Heart right ventricle (tissue), 16 donors: ENCODE measurements around the gene NUP210. TPM values are rescaled to one million over a fixed set of nuclear protein-coding genes. Genes with fewer than 3 reads are reported as not detected.

Experiments used
- ATAC-seq, 8 donors: fragments of 200-7000 bp; cut with Tn5 transposase; one replicate each; pipeline ENCODE4 v1.9.1; 2020; ENCODE audit warnings: mild to moderate bottlenecking in 8 of 8, moderate library complexity in 8 of 8, moderate number of reproducible peaks in 1 of 8
- DNase-seq, 2 donors: peaks; one replicate each; pipeline ENCODE4 v3.0.0-alpha.2; 2020
- H3K27ac ChIP-seq, 10 donors: fragments of 200-600 bp; sonication (generic) in 2 of 10; one replicate each; pipeline versions ENCODE4 v1.5.0 to v1.8.0; 2020 to 2022; ENCODE audit warnings: mild to moderate bottlenecking in 3 of 10
- H3K27me3 ChIP-seq, 7 donors: fragments of 200-600 bp; one replicate each; pipeline ENCODE4 v1.8.0; 2021 to 2022; ENCODE audit warnings: mild to moderate bottlenecking in 2 of 7
- H3K36me3 ChIP-seq, 9 donors: fragments of 200-600 bp; sonication (generic) in 1 of 9; one replicate each; pipeline versions ENCODE4 v1.5.0 to v1.8.0; 2020 to 2022; ENCODE audit warnings: mild to moderate bottlenecking in 2 of 9
- H3K4me1 ChIP-seq, 9 donors: fragments of 200-600 bp; sonication (generic) in 1 of 9; one replicate each; pipeline versions ENCODE4 v1.5.0 to v1.8.0; 2020 to 2022; ENCODE audit warnings: mild to moderate bottlenecking in 4 of 9
- H3K4me3 ChIP-seq, 10 donors: fragments of 200-600 bp; sonication (generic) in 2 of 10; one replicate each; pipeline versions ENCODE4 v1.5.0 to v1.8.0; 2020 to 2022; ENCODE audit warnings: mild to moderate bottlenecking in 7 of 10, moderate library complexity in 2 of 10
- H3K9me3 ChIP-seq, 11 donors: fragments of 200-600 bp in 10 of 11; sonication (generic) in 2 of 11; one replicate each; pipeline versions ENCODE4 v1.5.0 to v1.8.0; 2013 to 2022; ENCODE audit warnings: mild to moderate bottlenecking in 2 of 11, control low read depth in 1 of 11, moderate library complexity in 1 of 11
- WGBS, 2 donors: extraction: QIAGEN DNeasy Blood & Tissue Kit; methylation state at CpG; one replicate each; pipeline ENCODE4 v1.1.7; 2013; ENCODE audit warnings: inconsistent platforms in 1 of 2; 5-methylcytosine and 5-hydroxymethylcytosine counted together
- intact Hi-C, 10 donors: fragments of 100-400 bp; cut with DNase I; formaldehyde crosslinking; loops; one replicate each; pipeline versions ENCODE4 v1.11.1 to v1.14.2; 2022
- polyA plus RNA-seq, 2 donors: library from polyadenylated mRNA; stranded (reverse); fragments of 200-250 nt; gene quantifications; one replicate each; pipeline ENCODE4 v1.2.3, GENCODE V29; 2013
- total RNA-seq, 10 donors: library from RNA; stranded (reverse); fragmentation: NEBNext Ultra II Directional in 3 of 10; extraction: Animal tissue kit (Norgen Biotek cat#: 25700) in 3 of 10; gene quantifications; one replicate each; pipeline versions ENCODE4 v1.2.1 to v1.2.4, GENCODE V29; 2021 to 2023
- TF ChIP-seq, protein P1 (sequence below), 9 donors: fragments of 200-600 bp; sonication (generic) in 2 of 9; IDR thresholded peaks; one replicate each; pipeline versions ENCODE4 v1.5.0 to v1.8.0; 2021 to 2022; ENCODE audit warnings: antibody characterized with exemption in 9 of 9, mild to moderate bottlenecking in 5 of 9, moderate library complexity in 1 of 9
- donor health status: Arrhythmogenic right ventricular cardiomyopathy.
- donor health status: ischemic (EF 13 %, LVEDD 7.1; RV severe dilation, severe dysfunction).
- donor health status: healthy with polysubstance abuse.
- donor health status: DM: no; HTN: yes; CAD: no.
- donor health status: DM: no; HTN: no; CAD: no.
- donor health status: ischemic (EF 25% LVEDD 6.9; RV normal size, moderate dysfunction).
- donor health status: ischemic (EF 25% LVEDD 5.7; RV mildly dilated, moderate dysfunction).
- donor health status: healthy.
- donor health status: DM: yes; HTN: yes; CAD: no.
- donor health status: Ischemic cardiomyopathy.
- donor health status: ischemic (EF 35%, LVEDD 5.7; RV mildly dilated, moderate dysfunction).
- donor health status: nonischemic (EF 11% LVEDD 7.7; RV severe dilation, severe dysfunction).
- donor health status: DM: yes; HTN: yes; CAD: no.
- donor health status: PGD.
- donor health status: ischemic (EF 29% LVEDD 5.4; RV normal size, mild dysfunction).
- donor health status: nonischemic (EF 23%, LVEDD 6.1; RV moderate dilation, normal function).

The NUP210 gene
- total and polyA plus RNA-seq, 12 donors = 0.84 to 7.2 (median 2.5) TPM

DNA sequence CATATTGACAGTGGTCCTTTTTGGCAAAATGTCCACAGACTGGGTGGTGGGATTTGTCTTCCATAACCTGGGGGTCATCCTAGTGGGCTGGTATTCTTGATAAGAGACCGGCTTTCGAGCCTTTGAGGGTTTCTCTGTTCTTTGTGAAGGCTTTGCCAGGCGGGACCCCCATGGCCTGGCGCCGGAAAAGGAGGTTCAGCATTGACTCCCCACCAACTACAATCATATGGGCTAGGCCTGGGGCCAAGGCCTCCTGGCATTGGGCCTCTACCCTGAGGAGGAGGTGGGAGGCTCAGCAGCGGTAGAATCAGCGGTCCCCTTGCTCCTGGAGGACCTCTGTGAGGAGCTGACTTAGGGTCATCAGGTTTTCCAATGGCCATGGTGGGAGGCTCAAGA is 40.2 kb upstream of the NUP210 start:
- 92 to 96% methylated on average over 7 of the region's 7 CpGs for WGBS, 2 donors
- Histone ChIP-seq H3K4me1 (peaks cover 0 to 17% (median 0%) of the 10 kb centered on the region in 9 donors), H3K27me3 (peaks cover 0 to 9% (median 0%) of the 10 kb centered on the region in 7 donors), H3K27ac (no peak overlapping the region), H3K4me3 (no peak overlapping the region), H3K36me3 (no peaks in the 10 kb centered on the region), H3K9me3 (no peaks in the 10 kb centered on the region)
- ATAC-seq (no peak), DNase-seq (no peak)
- TF ChIP-seq, protein P1, sequence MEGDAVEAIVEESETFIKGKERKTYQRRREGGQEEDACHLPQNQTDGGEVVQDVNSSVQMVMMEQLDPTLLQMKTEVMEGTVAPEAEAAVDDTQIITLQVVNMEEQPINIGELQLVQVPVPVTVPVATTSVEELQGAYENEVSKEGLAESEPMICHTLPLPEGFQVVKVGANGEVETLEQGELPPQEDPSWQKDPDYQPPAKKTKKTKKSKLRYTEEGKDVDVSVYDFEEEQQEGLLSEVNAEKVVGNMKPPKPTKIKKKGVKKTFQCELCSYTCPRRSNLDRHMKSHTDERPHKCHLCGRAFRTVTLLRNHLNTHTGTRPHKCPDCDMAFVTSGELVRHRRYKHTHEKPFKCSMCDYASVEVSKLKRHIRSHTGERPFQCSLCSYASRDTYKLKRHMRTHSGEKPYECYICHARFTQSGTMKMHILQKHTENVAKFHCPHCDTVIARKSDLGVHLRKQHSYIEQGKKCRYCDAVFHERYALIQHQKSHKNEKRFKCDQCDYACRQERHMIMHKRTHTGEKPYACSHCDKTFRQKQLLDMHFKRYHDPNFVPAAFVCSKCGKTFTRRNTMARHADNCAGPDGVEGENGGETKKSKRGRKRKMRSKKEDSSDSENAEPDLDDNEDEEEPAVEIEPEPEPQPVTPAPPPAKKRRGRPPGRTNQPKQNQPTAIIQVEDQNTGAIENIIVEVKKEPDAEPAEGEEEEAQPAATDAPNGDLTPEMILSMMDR (IDR thresholded peaks at IDR 0.05) = no peak
- intact Hi-C loops = no loop called here

DNA sequence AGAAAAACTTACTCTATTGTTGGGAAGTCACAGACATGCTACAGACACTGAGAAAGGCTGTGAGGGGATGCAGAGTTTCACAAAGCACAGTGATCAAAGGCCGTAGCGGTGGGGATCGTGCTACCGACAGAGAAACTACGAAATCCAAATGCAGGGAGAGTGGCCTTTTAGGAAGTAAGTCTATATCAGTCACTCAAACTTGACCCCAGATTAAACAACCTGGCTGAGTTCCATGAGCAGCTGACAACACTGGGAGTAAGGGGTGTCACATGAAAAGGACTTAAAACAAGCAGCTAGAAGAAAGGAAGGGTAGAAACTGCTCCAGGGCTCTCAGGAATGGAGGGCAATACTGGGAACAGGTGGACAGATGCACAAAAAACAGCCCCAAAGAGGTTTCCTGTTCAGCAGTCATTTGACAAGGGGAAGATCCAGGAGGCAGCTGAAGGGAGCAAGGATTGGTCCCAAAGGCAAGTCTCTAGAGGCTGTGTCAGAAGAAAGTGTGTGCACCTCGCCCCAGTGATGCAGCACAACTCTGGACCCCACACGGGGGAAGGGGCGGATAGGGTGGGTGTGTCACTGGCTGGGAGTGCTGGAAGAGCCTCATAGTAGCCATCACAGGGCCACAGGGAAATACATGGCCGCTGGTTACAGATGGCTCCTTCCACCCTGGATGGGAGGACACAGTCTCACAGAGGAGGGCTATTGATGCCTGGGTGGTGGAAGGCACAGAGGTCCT is 39.7 kb upstream of the NUP210 start:
- Histone ChIP-seq H3K27ac (no peak overlapping the region), H3K9me3 (no peaks in the 10 kb centered on the region), H3K27me3 (peaks cover 0 to 9% (median 0%) of the 10 kb centered on the region in 7 donors), H3K4me3 (no peak overlapping the region), H3K4me1 (peaks cover 0 to 17% (median 0%) of the 10 kb centered on the region in 9 donors), H3K36me3 (no peaks in the 10 kb centered on the region)
- ATAC-seq (no peak), DNase-seq (no peak)
- TF ChIP-seq, protein P1 (IDR thresholded peaks at IDR 0.05) = no peak
- intact Hi-C loops = loop anchor here in 4 of 10 donors (5.0 to 10.0 kb wide), 3 partner anchors 175 to 465 kb away; no protein-coding TSS in a partner anchor
- WGBS, 2 donors = 63 to 73% methylated on average over 9 of the region's 9 CpGs

DNA sequence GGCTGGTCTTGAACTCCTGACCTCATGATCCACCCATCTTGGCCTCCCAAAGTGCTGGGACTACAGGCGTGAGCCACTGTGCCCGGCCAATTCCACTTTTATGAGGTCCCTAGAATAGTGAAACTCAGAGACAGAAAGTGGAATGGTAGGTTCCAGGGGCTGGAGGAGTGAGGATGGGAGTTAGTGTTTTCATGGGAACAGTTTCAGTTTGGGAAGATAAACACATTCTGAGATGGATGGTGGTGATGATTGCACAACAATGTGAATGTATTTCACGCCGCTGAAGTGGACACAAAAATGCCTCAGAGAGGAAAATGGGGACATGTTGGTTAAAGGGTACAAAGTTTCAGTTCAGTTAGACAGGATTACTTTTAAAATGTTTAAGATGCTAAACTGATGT is 37.5 kb upstream of the NUP210 start:
- Histone ChIP-seq H3K4me1 (peaks cover 0 to 13% (median under 1%) of the 10 kb centered on the region in 9 donors), H3K36me3 (no peaks in the 10 kb centered on the region), H3K9me3 (no peaks in the 10 kb centered on the region), H3K4me3 (no peak overlapping the region), H3K27ac (no peak overlapping the region), H3K27me3 (peaks cover 0 to 9% (median 0%) of the 10 kb centered on the region in 7 donors)
- DNase-seq = no peak
- TF ChIP-seq, protein P1 (IDR thresholded peaks at IDR 0.05) = no peak
- ATAC-seq = no peak
- 85 to 86% methylated on average over 4 of the region's 4 CpGs for WGBS, 2 donors
- intact Hi-C loops = loop anchor here in 4 of 10 donors (5.0 to 10.0 kb wide), 3 partner anchors 173 to 463 kb away; no protein-coding TSS in a partner anchor

DNA sequence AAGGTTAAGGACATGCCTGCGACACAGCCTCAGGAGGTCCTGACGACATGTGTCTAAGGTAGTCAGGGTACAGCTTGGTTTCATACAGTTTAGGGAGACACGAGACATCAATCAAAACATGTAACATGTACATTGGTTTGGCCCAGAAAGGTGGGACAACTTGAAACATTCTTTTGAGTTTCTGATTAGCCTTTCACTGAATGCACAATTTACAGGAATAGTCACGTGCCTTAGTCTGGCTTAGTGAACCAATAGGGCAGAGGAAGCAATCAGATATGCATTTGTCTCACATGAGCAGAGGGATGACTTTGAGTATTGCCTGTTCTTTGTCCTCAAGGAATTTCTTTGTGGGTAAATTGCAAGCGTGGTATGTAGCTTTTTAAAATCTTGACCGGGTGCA is 35.5 kb upstream of the NUP210 start:
- ATAC-seq (no peak), DNase-seq (no peak)
- H3K27ac ChIP-seq = no peak overlapping the region
- no peak overlapping the region for H3K4me3 ChIP-seq
- TF ChIP-seq, protein P1 (IDR thresholded peaks at IDR 0.05) = no peak
- intact Hi-C loops = loop anchor here in 4 of 10 donors (5.0 to 10.0 kb wide), 3 partner anchors 171 to 461 kb away; no protein-coding TSS in a partner anchor
- peaks cover 0 to 18% (median 6%) of the 10 kb centered on the region in 9 donors for H3K4me1 ChIP-seq
- 80 to 82% methylated on average over 6 of the region's 6 CpGs for WGBS, 2 donors
- H3K9me3 ChIP-seq = no peaks in the 10 kb centered on the region
- no peaks in the 10 kb centered on the region for H3K36me3 ChIP-seq
- no peaks in the 10 kb centered on the region for H3K27me3 ChIP-seq
